Measurements from ENCODE around the gene PIAS1.

DNA sequence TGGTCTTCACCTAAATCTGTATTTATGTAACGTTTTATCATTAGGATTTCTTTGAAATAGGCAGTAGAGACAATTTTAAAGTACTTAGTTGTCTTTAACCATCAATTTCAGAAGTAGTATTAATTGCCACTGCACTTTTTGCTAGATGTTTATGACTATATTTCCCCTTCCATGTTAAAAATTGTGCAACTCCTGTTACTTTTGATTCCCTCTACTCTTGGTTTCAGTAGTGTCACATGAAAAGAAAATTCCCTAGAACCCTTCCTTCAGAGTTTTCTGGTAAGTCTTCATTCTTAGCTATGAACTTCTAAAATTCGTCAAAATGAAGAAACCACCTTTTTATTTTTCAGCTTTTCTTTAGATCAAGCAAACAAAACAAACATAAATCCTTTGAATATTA, 7.1 kb downstream of the PIAS1 start:
- TF ChIP-seq, protein P1, sequence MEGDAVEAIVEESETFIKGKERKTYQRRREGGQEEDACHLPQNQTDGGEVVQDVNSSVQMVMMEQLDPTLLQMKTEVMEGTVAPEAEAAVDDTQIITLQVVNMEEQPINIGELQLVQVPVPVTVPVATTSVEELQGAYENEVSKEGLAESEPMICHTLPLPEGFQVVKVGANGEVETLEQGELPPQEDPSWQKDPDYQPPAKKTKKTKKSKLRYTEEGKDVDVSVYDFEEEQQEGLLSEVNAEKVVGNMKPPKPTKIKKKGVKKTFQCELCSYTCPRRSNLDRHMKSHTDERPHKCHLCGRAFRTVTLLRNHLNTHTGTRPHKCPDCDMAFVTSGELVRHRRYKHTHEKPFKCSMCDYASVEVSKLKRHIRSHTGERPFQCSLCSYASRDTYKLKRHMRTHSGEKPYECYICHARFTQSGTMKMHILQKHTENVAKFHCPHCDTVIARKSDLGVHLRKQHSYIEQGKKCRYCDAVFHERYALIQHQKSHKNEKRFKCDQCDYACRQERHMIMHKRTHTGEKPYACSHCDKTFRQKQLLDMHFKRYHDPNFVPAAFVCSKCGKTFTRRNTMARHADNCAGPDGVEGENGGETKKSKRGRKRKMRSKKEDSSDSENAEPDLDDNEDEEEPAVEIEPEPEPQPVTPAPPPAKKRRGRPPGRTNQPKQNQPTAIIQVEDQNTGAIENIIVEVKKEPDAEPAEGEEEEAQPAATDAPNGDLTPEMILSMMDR (IDR thresholded peaks at IDR 0.05) = no peak
- no peak for TF ChIP-seq EZH2 (IDR thresholded peaks at IDR 0.05; ENCODE audit: borderline replicate concordance, insufficient read depth, low read depth, low read length, poor library complexity, severe bottlenecking)
